GM21717 (cell line): ENCODE results near the gene RHOBTB3.
"Not testable (repeated sequence)": the region's sequence is repeated elsewhere in the genome, so short reads cannot be mapped to it uniquely, and the experiment has no call there.

Experiments used
- ATAC-seq: cut with Tn5 transposase; IDR thresholded peaks from one replicate; pipeline ENCODE4 v1.9.1; 2021; ENCODE audit warnings: mild to moderate bottlenecking, moderate library complexity; ENCODE audit not compliant: unreplicated experiment

RHOBTB3 gene

GRCh38 chr5:95713246-95713645, 17.9 kb upstream of the RHOBTB3 start:
- ATAC-seq: not testable (repeated sequence)

- ATAC-seq: no peak
Measured at GRCh38 chr5:95713960-95714710, 17.0 kb upstream of the RHOBTB3 start.

- no peak for ATAC-seq
Measured at GRCh38 chr5:95715799-95716461, 15.2 kb upstream of the RHOBTB3 start.

- no peak for ATAC-seq
Measured at GRCh38 chr5:95717439-95717838, 13.7 kb upstream of the RHOBTB3 start.

GRCh38 chr5:95718203-95718602, 12.9 kb upstream of the RHOBTB3 start:
- ATAC-seq: peak; percentile 86

- ATAC-seq: no peak
Measured at GRCh38 chr5:95718738-95719137, 12.4 kb upstream of the RHOBTB3 start.

GRCh38 chr5:95720094-95720786, 10.9 kb upstream of the RHOBTB3 start:
- no peak for ATAC-seq

GRCh38 chr5:95721582-95722295, 9.4 kb upstream of the RHOBTB3 start:
- no peak for ATAC-seq

- no peak for ATAC-seq
Measured at GRCh38 chr5:95723632-95724369, 7.3 kb upstream of the RHOBTB3 start.

- no peak for ATAC-seq
Measured at GRCh38 chr5:95725071-95725820, 5.9 kb upstream of the RHOBTB3 start.

- ATAC-seq: peak; percentile 37
Measured at GRCh38 chr5:95725937-95726810, 5.0 kb upstream of the RHOBTB3 start.

- ATAC-seq: no peak
Measured at GRCh38 chr5:95726811-95727763, 4.0 kb upstream of the RHOBTB3 start.

GRCh38 chr5:95727764-95728191, 3.4 kb upstream of the RHOBTB3 start:
- peak; percentile 37 for ATAC-seq

- ATAC-seq: no peak
Measured at GRCh38 chr5:95728494-95729114, 2.5 kb upstream of the RHOBTB3 start.

GRCh38 chr5:95729115-95730010, 1.8 kb upstream of the RHOBTB3 start:
- ATAC-seq: no peak

GRCh38 chr5:95730011-95730700, 980 bp upstream of the RHOBTB3 start:
- ATAC-seq: no peak
